Esophagus squamous epithelium (tissue), 5 donors: ENCODE data around the gene HCAR3. TPM values are rescaled to one million over a fixed set of nuclear protein-coding genes. Genes with fewer than 3 reads are reported as not detected.

Experiments
- DNase-seq: peaks from one replicate; lab custom pipeline; 2025; lab: John Stamatoyannopoulos, UW
- H3K27ac ChIP-seq, 4 donors: fragments of 200-600 bp; sonication (generic); one replicate each; pipeline ENCODE4 v1.5.1; 2016 to 2019; ENCODE audit warnings: mild to moderate bottlenecking in 1 of 4
- H3K27me3 ChIP-seq, 4 donors: fragments of 200-600 bp; sonication (generic); 1 replicate in 3 of 4; 2 replicates in 1 of 4; pipeline versions ENCODE4 v1.5.1 to v1.6.0; 2017 to 2021; ENCODE audit warnings: antibody characterized with exemption in 1 of 4
- H3K36me3 ChIP-seq, 3 donors: fragments of 200-600 bp; sonication (generic); one replicate each; pipeline ENCODE4 v1.5.1; 2016 to 2019
- H3K4me1 ChIP-seq, 3 donors: fragments of 200-600 bp; sonication (generic); one replicate each; pipeline ENCODE4 v1.5.1; 2017 to 2019
- H3K4me3 ChIP-seq, 4 donors: fragments of 200-600 bp; sonication (generic); 1 replicate in 3 of 4; 2 replicates in 1 of 4; pipeline ENCODE4 v1.5.1; 2016 to 2019; ENCODE audit warnings: mild to moderate bottlenecking in 2 of 4, moderate library complexity in 1 of 4
- H3K9me3 ChIP-seq, 3 donors: fragments of 200-600 bp; sonication (generic); one replicate each; pipeline ENCODE4 v1.5.1; 2016 to 2019
- CTCF ChIP-seq, 6 experiments: fragments of 450-650 bp in 4 of 6; fragments of 200-600 bp in 2 of 6; sonication (generic) in 2 of 6; IDR thresholded peaks; one replicate each; pipeline ENCODE4 v1.5.1; 2016 to 2019; ENCODE audit warnings: antibody characterized with exemption in 6 of 6, mild to moderate bottlenecking in 4 of 6, moderate library complexity in 4 of 6
- POLR2A ChIP-seq, 4 donors: fragments of 450-650 bp; IDR thresholded peaks; one replicate each; pipeline ENCODE4 v1.6.1; 2017; ENCODE audit warnings: antibody characterized with exemption in 4 of 4, mild to moderate bottlenecking in 4 of 4, moderate library complexity in 3 of 4
- WGBS, 2 donors: methylation state at CpG; one replicate each; pipeline ENCODE4 v1.1.5; 2018; 5-methylcytosine and 5-hydroxymethylcytosine counted together
- intact Hi-C: fragments of 100-400 bp; cut with DNase I; formaldehyde crosslinking; loops from one replicate; pipeline ENCODE4 v1.15.0; 2022
- total RNA-seq, 4 donors: library from RNA; depleted of rRNA; stranded (reverse); fragments of >200 nt; gene quantifications; one replicate each; pipeline ENCODE4 v1.1.0, GENCODE V29; 2016
- donor health status: DM: yes; HTN: yes; CAD: no.

The HCAR3 gene
- total RNA-seq, 4 donors from 2014 or later, result 4.7 to 18.8 (median 10.5) TPM

GRCh38 chr12:122672515-122672914, 44.1 kb downstream of the HCAR3 start:
- WGBS, 2 donors, result 79 to 85% methylated on average over 1 to 2 of the region's 2 CpGs
- no peak overlapping the region for H3K27ac ChIP-seq
- H3K4me3 ChIP-seq, result no peak overlapping the region
- H3K9me3 ChIP-seq, result no peaks in the 10 kb centered on the region
- H3K4me1 ChIP-seq, result peaks cover 0 to 6% (median 0%) of the 10 kb centered on the region in 3 donors
- no peaks in the 10 kb centered on the region for H3K36me3 ChIP-seq
- peaks cover 0 to 4% (median 0%) of the 10 kb centered on the region in 4 donors for H3K27me3 ChIP-seq
- TF ChIP-seq POLR2A (IDR thresholded peaks at IDR 0.05) (no peak), CTCF (IDR thresholded peaks at IDR 0.05) (no peak)
- DNase-seq, result no peak
- intact Hi-C loops, result no loop called here

GRCh38 chr12:122669397-122670070, 47.1 kb downstream of the HCAR3 start:
- DNase-seq, result no peak
- Histone ChIP-seq H3K9me3 (no peaks in the 10 kb centered on the region), H3K27ac (no peak overlapping the region), H3K4me3 (no peak overlapping the region), H3K36me3 (no peaks in the 10 kb centered on the region), H3K27me3 (peaks cover 0 to 4% (median 0%) of the 10 kb centered on the region in 4 donors), H3K4me1 (peaks cover 0 to 6% (median 0%) of the 10 kb centered on the region in 3 donors)
- intact Hi-C loops, result no loop called here
- no peak for TF ChIP-seq POLR2A (IDR thresholded peaks at IDR 0.05)
- no peak for TF ChIP-seq CTCF (IDR thresholded peaks at IDR 0.05)
- WGBS, 2 donors, result 42 to 51% methylated on average over 5 of the region's 5 CpGs

- intact Hi-C loops, result no loop called here
Measured at GRCh38 chr12:122668268-122668667, 48.3 kb downstream of the HCAR3 start.

GRCh38 chr12:122665759-122666158, 50.9 kb downstream of the HCAR3 start:
- H3K27me3 ChIP-seq, result no peaks in the 10 kb centered on the region
- intact Hi-C loops, result no loop called here
- peaks cover 0 to 6% (median 0%) of the 10 kb centered on the region in 3 donors for H3K4me1 ChIP-seq
- DNase-seq, result no peak
- H3K27ac ChIP-seq, result no peak overlapping the region
- H3K4me3 ChIP-seq, result no peak overlapping the region
- no peaks in the 10 kb centered on the region for H3K36me3 ChIP-seq
- TF ChIP-seq CTCF (IDR thresholded peaks at IDR 0.05), result no peak
- no peak for TF ChIP-seq POLR2A (IDR thresholded peaks at IDR 0.05)
- no peaks in the 10 kb centered on the region for H3K9me3 ChIP-seq
- 90% methylated on average over 5 of the region's 5 CpGs for WGBS, 2 donors

More at GRCh38 chr12:122668268-122668667, 48.3 kb downstream of the HCAR3 start:
- 76 to 97% methylated on average over 2 of the region's 2 CpGs for WGBS, 2 donors
- Histone ChIP-seq H3K27ac (no peak overlapping the region), H3K36me3 (no peaks in the 10 kb centered on the region), H3K9me3 (no peaks in the 10 kb centered on the region), H3K4me1 (peaks cover 0 to 6% (median 0%) of the 10 kb centered on the region in 3 donors), H3K4me3 (no peak overlapping the region), H3K27me3 (no peaks in the 10 kb centered on the region)
- no peak for TF ChIP-seq POLR2A (IDR thresholded peaks at IDR 0.05)
- no peak for TF ChIP-seq CTCF (IDR thresholded peaks at IDR 0.05)
- DNase-seq, result no peak

- Histone ChIP-seq H3K4me1 (peaks cover 0 to 6% (median 0%) of the 10 kb centered on the region in 3 donors), H3K4me3 (no peak overlapping the region), H3K9me3 (no peaks in the 10 kb centered on the region), H3K27me3 (no peaks in the 10 kb centered on the region), H3K36me3 (no peaks in the 10 kb centered on the region), H3K27ac (no peak overlapping the region)
- WGBS, 2 donors, result 81 to 83% methylated on average over 8 of the region's 8 CpGs
- no peak for TF ChIP-seq POLR2A (IDR thresholded peaks at IDR 0.05)
- no peak for TF ChIP-seq CTCF (IDR thresholded peaks at IDR 0.05)
- DNase-seq, result no peak
- intact Hi-C loops, result no loop called here
Measured at GRCh38 chr12:122665349-122665748, 51.3 kb downstream of the HCAR3 start.
